ENCODE results near the gene UBE2E2.

The UBE2E2 gene

GRCh38 chr3:23450051-23450450 lies 246.9 kb downstream of the UBE2E2 start:
- DNase-seq = no peak

DNA sequence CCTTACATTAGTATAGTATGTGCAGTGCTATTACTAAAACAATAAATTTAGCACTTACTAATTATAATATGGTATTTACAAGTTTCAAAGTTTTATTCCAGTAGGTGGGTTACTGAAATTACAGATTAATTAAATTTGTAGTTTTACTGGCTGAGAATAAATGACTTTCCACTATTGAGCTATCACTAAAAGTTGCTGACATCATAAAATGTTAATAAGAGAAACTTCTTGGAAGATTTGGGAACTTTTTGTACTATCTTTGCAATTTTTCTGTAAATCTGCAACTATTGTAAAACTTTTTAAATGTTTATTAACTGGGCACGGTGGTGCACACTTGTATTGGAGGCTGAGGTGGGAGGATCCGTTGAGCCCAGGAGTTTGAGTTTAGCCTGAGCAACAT lies 247.7 kb downstream of the UBE2E2 start:
- no peak for DNase-seq

- DNase-seq = no peak
Measured at GRCh38 chr3:23452408-23452807, 249.3 kb downstream of the UBE2E2 start.

GRCh38 chr3:23455084-23455483 lies 252.0 kb downstream of the UBE2E2 start:
- DNase-seq = no peak

DNA sequence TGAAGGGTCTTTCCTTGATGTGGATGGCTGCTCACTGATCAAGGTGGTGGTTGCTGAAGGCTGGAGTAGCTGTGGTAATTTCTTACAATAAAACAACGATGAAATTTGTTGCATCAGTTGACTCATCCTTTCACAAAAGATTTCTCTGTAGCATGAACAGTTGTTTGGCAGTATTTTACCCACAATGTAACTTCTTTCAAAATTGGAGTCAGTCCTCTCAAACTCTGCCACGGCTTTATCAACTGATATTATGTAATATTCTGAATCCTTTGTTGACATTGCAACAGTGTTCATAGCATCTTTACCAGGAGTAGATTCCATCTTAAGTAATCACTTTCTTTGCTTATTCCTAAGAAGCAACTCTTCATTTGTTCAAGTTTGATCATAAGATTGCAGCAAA lies 252.6 kb downstream of the UBE2E2 start:
- no peak for DNase-seq

- no peak for DNase-seq
Measured at GRCh38 chr3:23457697-23458096, 254.6 kb downstream of the UBE2E2 start.

- no peak for DNase-seq
Measured at GRCh38 chr3:23459465-23459864, 256.3 kb downstream of the UBE2E2 start.

GRCh38 chr3:23459889-23460546 lies 256.9 kb downstream of the UBE2E2 start:
- DNase-seq = no peak

GRCh38 chr3:23461069-23461468 lies 257.9 kb downstream of the UBE2E2 start:
- DNase-seq = no peak

DNA sequence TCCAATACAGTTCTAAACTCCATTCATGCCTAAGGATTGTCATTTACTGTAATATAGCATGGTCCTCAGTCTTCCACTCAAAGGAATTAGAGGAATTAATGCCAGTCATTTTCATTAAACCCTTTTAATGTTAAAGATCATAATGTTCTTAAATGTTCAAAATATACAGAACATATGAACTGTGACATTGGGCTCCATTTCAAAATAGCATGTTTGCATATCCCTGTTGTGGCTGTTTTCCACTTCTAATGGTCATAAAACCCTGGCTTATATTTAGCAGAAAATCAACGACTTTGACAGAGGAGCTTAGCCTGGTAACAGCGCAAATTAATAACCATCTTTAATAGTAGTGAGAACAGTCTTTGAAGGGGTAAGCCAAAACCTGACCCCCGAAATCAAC lies 260.7 kb downstream of the UBE2E2 start:
- DNase-seq = no peak

GRCh38 chr3:23465569-23465968 lies 262.4 kb downstream of the UBE2E2 start:
- no peak for DNase-seq

- no peak for DNase-seq
Measured at GRCh38 chr3:23468203-23468602, 265.1 kb downstream of the UBE2E2 start.

- DNase-seq = no peak
Measured at GRCh38 chr3:23474580-23475357, 271.6 kb downstream of the UBE2E2 start.

DNA sequence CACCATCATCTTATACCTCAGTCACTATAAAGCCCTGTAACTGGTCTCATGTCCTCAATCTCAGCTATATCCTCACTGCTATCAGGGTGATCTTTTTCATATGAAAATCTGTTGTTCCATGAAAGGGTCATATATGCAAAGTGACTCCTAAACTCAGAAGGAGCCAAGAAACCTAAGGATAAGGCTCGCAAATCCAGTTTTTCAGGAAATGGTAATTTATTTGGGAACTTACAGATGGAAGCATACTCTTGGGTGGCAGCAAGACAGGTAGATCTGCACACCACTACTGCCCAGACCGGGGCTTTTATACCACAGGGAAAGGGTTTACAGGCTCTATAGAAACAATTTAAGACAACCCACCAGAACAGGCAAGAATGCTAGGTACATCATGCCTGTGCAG lies 272.3 kb downstream of the UBE2E2 start:
- DNase-seq = no peak

- no peak for DNase-seq
Measured at GRCh38 chr3:23479026-23479425, 275.9 kb downstream of the UBE2E2 start.

- DNase-seq = no peak
Measured at GRCh38 chr3:23479615-23480328, 276.6 kb downstream of the UBE2E2 start.

DNA sequence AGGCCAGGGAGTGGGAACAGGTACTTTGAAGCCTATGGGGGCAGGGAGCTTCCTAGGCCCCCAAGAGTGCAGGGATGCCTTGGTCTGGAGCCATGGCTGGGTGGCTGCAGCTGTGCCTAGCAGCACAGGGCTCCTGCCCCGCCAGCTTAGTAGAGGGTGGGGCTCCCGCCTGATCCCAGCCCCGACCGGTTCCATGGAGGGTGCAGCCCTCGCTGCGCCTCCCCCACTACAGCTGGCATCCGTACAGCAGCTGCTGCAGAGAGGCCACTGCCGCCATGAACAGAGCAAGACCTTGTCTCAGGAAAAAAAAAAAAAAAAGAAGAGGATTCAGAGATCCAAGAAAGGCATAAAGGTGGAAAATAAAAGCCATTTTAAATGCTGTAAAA lies 277.2 kb downstream of the UBE2E2 start:
- DNase-seq = no peak

- DNase-seq = no peak
Measured at GRCh38 chr3:23481011-23481615, 278.0 kb downstream of the UBE2E2 start.

DNA sequence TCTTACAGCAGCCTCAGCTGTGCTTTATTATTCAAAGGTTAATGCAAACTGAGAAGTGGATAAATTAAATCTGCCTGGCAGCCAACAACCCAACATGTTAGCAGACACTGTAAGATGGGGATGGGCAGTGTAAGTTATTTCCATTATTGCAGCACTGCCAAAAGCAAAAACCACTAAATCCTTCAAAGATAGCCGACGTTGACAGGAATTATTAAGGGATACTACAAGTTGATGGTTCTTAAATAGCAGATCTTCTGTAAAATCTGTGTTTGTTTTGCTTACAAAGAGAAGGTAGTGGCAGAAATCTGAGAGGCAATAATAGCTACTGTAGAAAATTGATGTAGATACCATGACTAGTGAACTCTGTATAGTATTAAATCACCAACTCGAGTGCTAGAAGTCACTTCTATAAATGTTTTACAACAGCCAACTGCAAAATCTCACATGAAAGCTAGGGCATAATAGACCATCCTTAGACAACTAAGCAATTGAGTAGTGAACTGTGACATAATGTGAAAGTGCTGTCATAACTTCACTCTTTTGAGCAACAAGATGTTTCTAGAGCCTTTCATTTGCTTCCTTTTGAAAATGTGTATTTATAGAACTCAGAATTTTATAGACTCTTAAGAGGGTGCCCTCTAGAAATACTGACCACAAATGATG lies 278.6 kb downstream of the UBE2E2 start:
- no peak for DNase-seq

- DNase-seq = no peak
Measured at GRCh38 chr3:23484386-23484785, 281.3 kb downstream of the UBE2E2 start.

DNA sequence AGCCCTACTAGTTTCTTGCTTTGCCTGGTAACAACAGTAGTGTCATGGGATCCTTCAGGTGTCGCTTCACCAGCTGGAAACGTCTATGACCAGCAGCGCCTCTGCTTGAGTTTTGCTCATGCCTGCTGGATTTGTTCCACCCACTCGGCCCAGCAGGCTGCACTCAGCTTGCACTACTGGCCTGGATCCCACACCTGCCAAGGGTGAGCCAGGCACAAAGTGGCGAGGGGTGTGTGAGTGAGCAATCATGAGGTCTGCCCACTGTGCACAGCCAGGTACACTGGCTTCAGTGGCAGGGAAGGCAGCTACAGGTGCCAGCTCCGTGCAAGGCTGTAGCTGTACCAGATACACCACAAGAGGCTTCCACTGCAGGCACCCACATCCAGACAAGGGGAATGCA lies 282.8 kb downstream of the UBE2E2 start:
- no peak for DNase-seq

- DNase-seq = no peak
Measured at GRCh38 chr3:23487015-23487414, 283.9 kb downstream of the UBE2E2 start.

- no peak for DNase-seq
Measured at GRCh38 chr3:23488618-23489017, 285.5 kb downstream of the UBE2E2 start.

All from GDM1 (cell line).